AG04449 (cell line): ENCODE data around the gene THSD4.

Source experiments
- CTCF ChIA-PET: fragments of 350-600 bp; formaldehyde crosslinking; extraction: SDS; loops from one replicate; lab custom pipeline; 2021; ENCODE audit warnings: antibody characterized with exemption; lab: Yijun Ruan, JAX
- POLR2A ChIA-PET: fragments of 400-600, 350-600 bp; formaldehyde crosslinking; extraction: SDS; loops from one replicate; lab custom pipeline; 2020; ENCODE audit warnings: antibody characterized with exemption, inconsistent platforms; lab: Yijun Ruan, JAX
- DNase-seq: peaks from one replicate; pipeline ENCODE4 v3.0.0-alpha.2; 2010; ENCODE audit warnings: low read depth, low spot score
- H3K4me3 ChIP-seq: 2 replicates; pipeline ENCODE4 v1.5.1; 2011; ENCODE audit warnings: low read depth, mild to moderate bottlenecking, control low read depth, low read length
- CTCF ChIP-seq: IDR thresholded peaks from one replicate; pipeline ENCODE4 v1.5.1; 2011; ENCODE audit warnings: mild to moderate bottlenecking, moderate library complexity, low read length, control low read depth, inconsistent platforms; ENCODE audit not compliant: insufficient read depth; ENCODE audit errors: missing control alignments

THSD4 gene

GRCh38 chr15:71225851-71226250, 110.6 kb downstream of the THSD4 start:
- ChIA-PET POLR2A (no interaction called here), CTCF (interaction anchor here (1.3 kb wide), 1 partner anchor 11 kb away, joined by 3 read pairs; no protein-coding TSS in a partner anchor)
- TF ChIP-seq CTCF = no peak
- H3K4me3 ChIP-seq = no peak overlapping the region
- DNase-seq = no peak

GRCh38 chr15:71226536-71227455, 111.5 kb downstream of the THSD4 start:
- H3K4me3 ChIP-seq = no peak overlapping the region
- ChIA-PET POLR2A (no interaction called here), CTCF (interaction anchor here (0.8 to 1.5 kb wide), 3 partner anchors 9 to 11 kb away, joined by 3 to 4 read pairs (median 3); no protein-coding TSS in a partner anchor)
- no peak for DNase-seq
- peak; percentile 11 for TF ChIP-seq CTCF

- no peak overlapping the region for H3K4me3 ChIP-seq
- no peak for TF ChIP-seq CTCF
- ChIA-PET CTCF (interaction anchor here (1.4 to 1.5 kb wide), 2 partner anchors 12 to 112 kb away, joined by 4 read pairs; no protein-coding TSS in a partner anchor), POLR2A (interaction anchor here (0.6 kb wide), 1 partner anchor 157 kb away, joined by 3 read pairs; no protein-coding TSS in a partner anchor)
- DNase-seq = no peak
Measured at GRCh38 chr15:71228403-71228802, 113.1 kb downstream of the THSD4 start.

GRCh38 chr15:71230303-71230702, 115.0 kb downstream of the THSD4 start:
- TF ChIP-seq CTCF = no peak
- CTCF ChIA-PET = no interaction called here
- no peak overlapping the region for H3K4me3 ChIP-seq
- POLR2A ChIA-PET = no interaction called here
- DNase-seq = no peak

GRCh38 chr15:71231758-71232157, 116.5 kb downstream of the THSD4 start:
- H3K4me3 ChIP-seq = no peak overlapping the region
- ChIA-PET POLR2A (no interaction called here), CTCF (interaction anchor here (1.4 kb wide), 1 partner anchor 8 kb away, joined by 4 read pairs; no protein-coding TSS in a partner anchor)
- no peak for TF ChIP-seq CTCF
- no peak for DNase-seq

GRCh38 chr15:71232411-71232810, 117.1 kb downstream of the THSD4 start:
- H3K4me3 ChIP-seq = no peak overlapping the region
- DNase-seq = no peak
- TF ChIP-seq CTCF = no peak
- POLR2A ChIA-PET = no interaction called here
- CTCF ChIA-PET = interaction anchor here (1.4 kb wide), 1 partner anchor 9 kb away, joined by 4 read pairs; no protein-coding TSS in a partner anchor
